ENCODE measurements around the gene SMG5.

GRCh38 chr1:156228501-156228900 is 54.1 kb downstream of the SMG5 start:
- TF ChIP-seq CTCF (conservative IDR thresholded peaks at IDR 0.05) (no peak), ZFX (IDR thresholded peaks at IDR 0.05) (no peak)
